Spleen (tissue), 11 donors: ENCODE results near the gene PRPF40A. TPM values are rescaled to one million over a fixed set of nuclear protein-coding genes. Genes with fewer than 3 reads are reported as not detected.
"Not testable (repeated sequence)": the region's sequence is repeated elsewhere in the genome, so short reads cannot be mapped to it uniquely, and the experiment has no call there.

Source experiments
- DNase-seq: peaks from one replicate; pipeline ENCODE4 v3.0.0-alpha.2; 2020
- H3K27ac ChIP-seq, 8 donors: fragments of 200-600 bp; sonication (generic) in 7 of 8; 1 replicate in 4 of 8; 2 replicates in 4 of 8; pipeline versions ENCODE4 v1.5.0 to v1.8.0; 2016 to 2021; ENCODE audit warnings: inconsistent platforms in 4 of 8, mild to moderate bottlenecking in 4 of 8, moderate library complexity in 1 of 8
- H3K27me3 ChIP-seq, 7 donors: fragments of 200-600 bp; sonication (generic) in 6 of 7; replicated peaks in 1 of 7; 1 replicate in 4 of 7; 2 replicates in 3 of 7; pipeline versions ENCODE4 v1.5.0 to v1.8.0; 2016 to 2021; ENCODE audit warnings: inconsistent platforms in 3 of 7, mild to moderate bottlenecking in 1 of 7
- H3K36me3 ChIP-seq, 6 donors: fragments of 200-600 bp; sonication (generic) in 5 of 6; 1 replicate in 4 of 6; 2 replicates in 2 of 6; pipeline versions ENCODE4 v1.5.0 to v1.8.0; 2016 to 2021; ENCODE audit warnings: inconsistent platforms in 2 of 6
- H3K4me1 ChIP-seq, 6 donors: fragments of 200-600 bp; sonication (generic) in 5 of 6; 1 replicate in 3 of 6; 2 replicates in 3 of 6; pipeline versions ENCODE4 v1.5.0 to v1.8.0; 2016 to 2021; ENCODE audit warnings: inconsistent platforms in 3 of 6
- H3K4me3 ChIP-seq, 8 donors: fragments of 200-600 bp; sonication (generic) in 7 of 8; 1 replicate in 4 of 8; 2 replicates in 4 of 8; pipeline versions ENCODE4 v1.5.0 to v1.8.0; 2016 to 2021; ENCODE audit warnings: inconsistent platforms in 4 of 8, mild to moderate bottlenecking in 4 of 8, moderate library complexity in 2 of 8
- H3K9me3 ChIP-seq, 8 donors: fragments of 200-600 bp; sonication (generic) in 7 of 8; 1 replicate in 4 of 8; 2 replicates in 4 of 8; pipeline versions ENCODE4 v1.5.0 to v1.8.0; 2016 to 2021; ENCODE audit warnings: inconsistent platforms in 4 of 8
- CTCF ChIP-seq, 11 experiments: fragments of 200-600 bp in 7 of 11; fragments of 450-650 bp in 4 of 11; sonication (generic) in 4 of 11; IDR thresholded peaks in 8 of 11; conservative IDR thresholded peaks in 3 of 11; 1 replicate in 7 of 11; 2 replicates in 4 of 11; pipeline versions ENCODE4 v1.4.0 to v1.8.0; 2016 to 2021; ENCODE audit warnings: antibody characterized with exemption in 11 of 11, inconsistent platforms in 4 of 11, mild to moderate bottlenecking in 1 of 11
- POLR2A ChIP-seq, 3 donors: fragments of 450-650 bp; IDR thresholded peaks; one replicate each; pipeline ENCODE4 v1.5.1; 2017; ENCODE audit warnings: antibody characterized with exemption in 3 of 3, mild to moderate bottlenecking in 1 of 3
- POLR2AphosphoS5 ChIP-seq, 3 donors: sonication (generic); formaldehyde crosslinking; IDR thresholded peaks; one replicate each; pipeline ENCODE4 v1.5.1; 2017; ENCODE audit warnings: antibody characterized with exemption in 3 of 3
- WGBS, 5 donors: extraction: QIAGEN DNeasy Blood & Tissue Kit in 3 of 5; methylation state at CpG; one replicate each; pipeline versions ENCODE4 v1.1.5 to v1.1.7; 2013 to 2018; 5-methylcytosine and 5-hydroxymethylcytosine counted together
- intact Hi-C: fragments of 100-400 bp; cut with DNase I; formaldehyde crosslinking; loops from one replicate; pipeline ENCODE4 v1.15.0; 2023; ENCODE audit warnings: low total_unique reads
- polyA plus RNA-seq, 3 donors: library from polyadenylated mRNA; stranded (reverse); fragments of 200-250 nt; gene quantifications; one replicate each; pipeline ENCODE4 v1.2.1, GENCODE V29; 2013
- total RNA-seq, 7 donors: library from RNA; depleted of rRNA in 3 of 7; stranded (reverse); fragments of >200 nt in 3 of 7; fragmentation: NEBNext Ultra II Directional in 4 of 7; extraction: Animal tissue kit (Norgen Biotek cat#: 25700) in 4 of 7; gene quantifications; one replicate each; pipeline versions ENCODE4 v1.1.0 to v1.2.1, GENCODE V29; 2016 to 2021
- donor health status: healthy with polysubstance abuse.
- donor health status: DM: no; HTN: no; CAD: no; lungs with moderate emphysema.
- donor health status: DM: no; HTN: no; CAD: no.
- donor health status: Bipolar disorder and iron deficiency.
- donor health status: healthy.
- donor health status: DM: no; HTN: no; CAD: no.
- donor health status: DM: yes; HTN: yes; CAD: no.

PRPF40A gene
- total and polyA plus RNA-seq, 10 donors: 13.5 to 116 (median 86.7) TPM

GRCh38 chr2:152762202-152762601, 44.9 kb upstream of the PRPF40A start:
- Histone ChIP-seq H3K9me3 (no peaks in the 10 kb centered on the region), H3K4me1 (no peaks in the 10 kb centered on the region), H3K36me3 (peaks cover 0 to 67% (median 18%) of the 10 kb centered on the region in 6 donors), H3K4me3 (no peak overlapping the region), H3K27ac (no peak overlapping the region), H3K27me3 (no peaks in the 10 kb centered on the region)
- TF ChIP-seq POLR2A (IDR thresholded peaks at IDR 0.05) (no peak), CTCF (IDR thresholded peaks at IDR 0.05 in 8 of 11, conservative IDR thresholded peaks at IDR 0.05 in 3 of 11) (no peak), POLR2AphosphoS5 (IDR thresholded peaks at IDR 0.05) (no peak)
- 76 to 91% (median 85%) methylated on average over 5 of the region's 5 CpGs for WGBS, 5 donors
- intact Hi-C loops: no loop called here
- DNase-seq: no peak

GRCh38 chr2:152761214-152761613, 44.0 kb upstream of the PRPF40A start:
- 86 to 92% (median 86%) methylated on average over 4 of the region's 4 CpGs for WGBS, 5 donors

GRCh38 chr2:152759290-152760072, 42.2 kb upstream of the PRPF40A start:
- Histone ChIP-seq H3K9me3 (peaks cover 0 to 4% (median 0%) of the 10 kb centered on the region in 8 donors), H3K36me3 (peaks cover 0 to 94% (median 20%) of the 10 kb centered on the region in 6 donors), H3K4me1 (no peaks in the 10 kb centered on the region), H3K27ac (no peak overlapping the region), H3K27me3 (no peaks in the 10 kb centered on the region), H3K4me3 (no peak overlapping the region)
- TF ChIP-seq CTCF (IDR thresholded peaks at IDR 0.05 in 8 of 11, conservative IDR thresholded peaks at IDR 0.05 in 3 of 11): no peak
- TF ChIP-seq POLR2A (IDR thresholded peaks at IDR 0.05): no peak
- no peak for TF ChIP-seq POLR2AphosphoS5 (IDR thresholded peaks at IDR 0.05)
- no peak for DNase-seq
- WGBS, 5 donors: 92 to 96% (median 95%) methylated on average over 6 of the region's 6 CpGs
- intact Hi-C loops: no loop called here

More at GRCh38 chr2:152761214-152761613, 44.0 kb upstream of the PRPF40A start:
- no peak for DNase-seq
- Histone ChIP-seq H3K27me3 (no peaks in the 10 kb centered on the region), H3K4me3 (no peak overlapping the region), H3K36me3 (peaks cover 0 to 77% (median 20%) of the 10 kb centered on the region in 6 donors), H3K4me1 (no peaks in the 10 kb centered on the region), H3K9me3 (no peaks in the 10 kb centered on the region), H3K27ac (no peak overlapping the region)
- intact Hi-C loops: no loop called here
- TF ChIP-seq POLR2A (IDR thresholded peaks at IDR 0.05): no peak
- no peak for TF ChIP-seq POLR2AphosphoS5 (IDR thresholded peaks at IDR 0.05)
- no peak for TF ChIP-seq CTCF (IDR thresholded peaks at IDR 0.05 in 8 of 11, conservative IDR thresholded peaks at IDR 0.05 in 3 of 11)

GRCh38 chr2:152755029-152755428, 37.8 kb upstream of the PRPF40A start:
- intact Hi-C loops: no loop called here
- 88 to 95% (median 92%) methylated on average over 13 of the region's 13 CpGs for WGBS, 5 donors
- Histone ChIP-seq H3K4me3 (no peak overlapping the region), H3K27ac (no peak overlapping the region), H3K9me3 (peaks cover 0 to 4% (median 0%) of the 10 kb centered on the region in 8 donors), H3K4me1 (no peaks in the 10 kb centered on the region), H3K27me3 (no peaks in the 10 kb centered on the region), H3K36me3 (peaks cover 0 to 100% (median 10%) of the 10 kb centered on the region in 6 donors)
- no peak for DNase-seq
- TF ChIP-seq POLR2AphosphoS5 (IDR thresholded peaks at IDR 0.05) (no peak), CTCF (IDR thresholded peaks at IDR 0.05 in 8 of 11, conservative IDR thresholded peaks at IDR 0.05 in 3 of 11) (peak in 2 of 11 experiments; percentile 16)

- H3K9me3 ChIP-seq, H3K4me3 ChIP-seq, H3K27ac ChIP-seq, intact Hi-C loops, H3K27me3 ChIP-seq, DNase-seq, H3K4me1 ChIP-seq: not testable (repeated sequence)
- H3K36me3 ChIP-seq: peaks cover 0 to 74% (median 0%) of the 10 kb centered on the region in 6 donors
- 89 to 98% (median 92%) methylated on average over 4 of the region's 4 CpGs for WGBS, 5 donors
Observed at GRCh38 chr2:152747751-152748150, 30.5 kb upstream of the PRPF40A start.
